ENCODE measurements around the gene ANKRD16.

DNA sequence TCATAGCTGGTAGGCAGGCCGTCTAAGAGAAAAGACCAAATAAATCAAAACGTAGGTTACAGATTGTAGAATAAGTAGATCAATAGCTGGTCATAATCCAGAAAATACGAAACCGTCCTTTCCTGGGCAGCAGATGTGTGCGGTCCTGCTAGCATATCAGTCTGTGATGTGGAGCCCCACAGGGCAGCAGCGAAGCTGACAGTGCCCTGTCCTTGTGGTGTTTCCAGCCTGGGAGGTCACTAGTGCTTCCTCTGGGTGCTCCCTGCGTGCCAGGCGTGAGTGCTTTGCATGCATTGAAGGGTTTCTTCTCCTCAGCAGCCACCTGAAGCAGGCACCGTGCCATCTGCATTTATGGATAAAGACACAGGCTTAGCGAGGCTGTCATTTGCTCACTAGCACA, 45.9 kb upstream of the ANKRD16 start:
- TF ChIP-seq BCL11A (IDR thresholded peaks at IDR 0.05; ENCODE audit: low read depth in 2 of 2, low read length in 2 of 2) (no peak), EP300 (IDR thresholded peaks at IDR 0.05; ENCODE audit: borderline replicate concordance in 1 of 2, low read depth in 2 of 2, low read length in 2 of 2) (no peak), CTCF (IDR thresholded peaks at IDR 0.05; ENCODE audit: control extremely low read depth in 1 of 3, insufficient read depth in 1 of 3, low read depth in 1 of 3, low read length in 3 of 3) (no peak), TEAD4 (IDR thresholded peaks at IDR 0.05; ENCODE audit: low read depth, low read length) (no peak), TCF12 (IDR thresholded peaks at IDR 0.05; ENCODE audit: low read depth, low read length) (no peak), TAF1 (IDR thresholded peaks at IDR 0.05; ENCODE audit: low read depth, low read length) (no peak), POLR2AphosphoS5 (IDR thresholded peaks at IDR 0.05; ENCODE audit: low read depth, low read length) (no peak), ATF2 (IDR thresholded peaks at IDR 0.05; ENCODE audit: low read length) (no peak), EZH2 (IDR thresholded peaks at IDR 0.05; ENCODE audit: low read depth, low read length, severe bottlenecking) (no peak), RNF2 (IDR thresholded peaks at IDR 0.05; ENCODE audit: borderline replicate concordance, low read depth, low read length, missing control alignments, poor library complexity, severe bottlenecking) (no peak)
